Activated CD8-positive, alpha-beta T cell treated with anti-CD3 and anti-CD28 coated beads, Interleukin-2, amount 10 ng/mL, durations not matched to agents 7 days and 5 days (primary cell): ENCODE data around the gene TARBP1. TPM values are rescaled to one million over a fixed set of nuclear protein-coding genes. Genes with fewer than 3 reads are reported as not detected.
A peak's percentile ranks its signal among the peaks of the same experiment; 100 is the strongest.
"Not testable (repeated sequence)": the region's sequence is repeated elsewhere in the genome, so short reads cannot be mapped to it uniquely, and the experiment has no call there.

Experiments used
- ATAC-seq: fragments of 150-1000 bp; cut with Tn5 transposase; one replicate; pipeline ENCODE4 v1.10.0; 2021; ENCODE audit warnings: moderate library complexity
- CTCF ChIA-PET: fragments of 350-600 bp; sonication (Branson Sonifier 250); formaldehyde crosslinking; loops from one replicate; lab custom pipeline; 2021; ENCODE audit warnings: antibody characterized with exemption; lab: Charles Lee
- POLR2A ChIA-PET: fragments of 350-600 bp; sonication (Branson Sonifier 250); formaldehyde crosslinking; loops from one replicate; lab custom pipeline; 2021; ENCODE audit warnings: antibody characterized with exemption; lab: Charles Lee
- DNase-seq: peaks from one replicate; pipeline ENCODE4 v3.0.0-alpha.2; 2020
- H3K27ac Mint-ChIP-seq: one replicate; pipeline ENCODE4 v1.8.0; 2021; ENCODE audit warnings: mild to moderate bottlenecking, mixed read lengths
- H3K27me3 Mint-ChIP-seq: one replicate; pipeline ENCODE4 v1.8.0; 2021; ENCODE audit warnings: low read depth, mixed read lengths
- H3K36me3 Mint-ChIP-seq: one replicate; pipeline ENCODE4 v1.8.0; 2021; ENCODE audit warnings: low read depth, mixed read lengths
- H3K4me1 Mint-ChIP-seq: one replicate; pipeline ENCODE4 v1.8.0; 2021; ENCODE audit warnings: low read depth, mixed read lengths
- H3K4me3 Mint-ChIP-seq: one replicate; pipeline ENCODE4 v1.8.0; 2021; ENCODE audit warnings: mild to moderate bottlenecking, mixed read lengths
- H3K9me3 Mint-ChIP-seq: one replicate; pipeline ENCODE4 v1.8.0; 2022; ENCODE audit warnings: mixed read lengths; ENCODE audit not compliant: insufficient read depth
- total RNA-seq, 2 experiments: library from RNA; stranded (reverse); gene quantifications; one replicate each; pipeline ENCODE4 v1.2.3, GENCODE V29; 2021

TARBP1 gene
- total RNA-seq, 2 experiments from 2014 or later = 35.7 TPM

- DNase-seq = no peak
- Mint-ChIP-seq H3K27me3 (no peaks in the 10 kb centered on the region), H3K4me3 (peak overlapping the region; percentile 34), H3K4me1 (peaks cover 35% of the 10 kb centered on the region), H3K9me3 (no peaks in the 10 kb centered on the region), H3K36me3 (no peaks in the 10 kb centered on the region), H3K27ac (peak overlapping the region; percentile 73)
- ChIA-PET POLR2A (no interaction called here), CTCF (interaction anchor here (0.9 to 1.0 kb wide), 2 partner anchors 9 to 18 kb away, joined by 3 to 4 read pairs; no protein-coding TSS in a partner anchor)
- peak; percentile 59 for ATAC-seq
Observed at GRCh38 chr1:234517110-234517802, 38.3 kb upstream of the TARBP1 start.

GRCh38 chr1:234515821-234516241 is 36.9 kb upstream of the TARBP1 start:
- no peaks in the 10 kb centered on the region for H3K36me3 Mint-ChIP-seq
- H3K9me3 Mint-ChIP-seq = no peaks in the 10 kb centered on the region
- CTCF ChIA-PET = interaction anchor here (0.9 to 1.5 kb wide), 3 partner anchors 12 to 589 kb away, joined by 3 to 6 read pairs (median 4); no protein-coding TSS in a partner anchor
- POLR2A ChIA-PET = interaction anchor here (1.0 kb wide), 1 partner anchor 94 kb away, joined by 6 read pairs; the partner anchor contains the start of gene IRF2BP2
- H3K27me3 Mint-ChIP-seq = no peaks in the 10 kb centered on the region
- no peak for ATAC-seq
- DNase-seq = no peak
- H3K4me3 Mint-ChIP-seq = no peak overlapping the region
- H3K27ac Mint-ChIP-seq = no peak overlapping the region
- peaks cover 28% of the 10 kb centered on the region for H3K4me1 Mint-ChIP-seq

- ChIA-PET POLR2A (interaction anchor here (1.0 kb wide), 1 partner anchor 95 kb away, joined by 6 read pairs; the partner anchor contains the start of gene IRF2BP2), CTCF (interaction anchor here (0.9 to 1.5 kb wide), 3 partner anchors 11 to 589 kb away, joined by 3 to 6 read pairs (median 4); no protein-coding TSS in a partner anchor)
- H3K4me1 Mint-ChIP-seq = peaks cover 28% of the 10 kb centered on the region
- no peaks in the 10 kb centered on the region for H3K36me3 Mint-ChIP-seq
- H3K27ac Mint-ChIP-seq = no peak overlapping the region
- H3K9me3 Mint-ChIP-seq = no peaks in the 10 kb centered on the region
- no peak overlapping the region for H3K4me3 Mint-ChIP-seq
- ATAC-seq (no peak), DNase-seq (no peak)
- H3K27me3 Mint-ChIP-seq = no peaks in the 10 kb centered on the region
Observed at GRCh38 chr1:234515411-234515810, 36.4 kb upstream of the TARBP1 start.

- no peaks in the 10 kb centered on the region for H3K9me3 Mint-ChIP-seq
- DNase-seq (no peak), ATAC-seq (no peak)
- POLR2A ChIA-PET = no interaction called here
- no peaks in the 10 kb centered on the region for H3K27me3 Mint-ChIP-seq
- no peaks in the 10 kb centered on the region for H3K36me3 Mint-ChIP-seq
- peaks cover 15% of the 10 kb centered on the region for H3K4me1 Mint-ChIP-seq
- CTCF ChIA-PET = no interaction called here
- H3K4me3 Mint-ChIP-seq = no peak overlapping the region
- no peak overlapping the region for H3K27ac Mint-ChIP-seq
Observed at GRCh38 chr1:234512451-234512861, 33.5 kb upstream of the TARBP1 start.

GRCh38 chr1:234509457-234510328 is 30.7 kb upstream of the TARBP1 start:
- DNase-seq (no peak), ATAC-seq (no peak)
- Mint-ChIP-seq H3K27ac (no peak overlapping the region), H3K27me3 (no peaks in the 10 kb centered on the region), H3K9me3 (no peaks in the 10 kb centered on the region), H3K36me3 (no peaks in the 10 kb centered on the region), H3K4me1 (peaks cover 9% of the 10 kb centered on the region), H3K4me3 (no peak overlapping the region)
- ChIA-PET CTCF (interaction anchor here (1.0 to 1.9 kb wide), 5 partner anchors 10 to 584 kb away, joined by 3 to 9 read pairs (median 3); no protein-coding TSS in a partner anchor), POLR2A (interaction anchor here (0.6 kb wide), 1 partner anchor 849 kb away, joined by 3 read pairs; no protein-coding TSS in a partner anchor)

GRCh38 chr1:234507626-234508387 is 28.8 kb upstream of the TARBP1 start:
- peaks cover 17% of the 10 kb centered on the region for H3K4me1 Mint-ChIP-seq
- ATAC-seq (no peak), DNase-seq (no peak)
- H3K9me3 Mint-ChIP-seq = no peaks in the 10 kb centered on the region
- H3K27me3 Mint-ChIP-seq = no peaks in the 10 kb centered on the region
- ChIA-PET POLR2A (interaction anchor here (0.5 kb wide), 1 partner anchor 754 kb away, joined by 3 read pairs; no protein-coding TSS in a partner anchor), CTCF (interaction anchor here (1.3 to 1.9 kb wide), 3 partner anchors 9 to 21 kb away, joined by 4 to 7 read pairs (median 6); no protein-coding TSS in a partner anchor)
- H3K27ac Mint-ChIP-seq = no peak overlapping the region
- H3K4me3 Mint-ChIP-seq = no peak overlapping the region
- H3K36me3 Mint-ChIP-seq = no peaks in the 10 kb centered on the region

- DNase-seq (no peak), ATAC-seq (no peak)
- Mint-ChIP-seq H3K36me3 (peaks cover 1% of the 10 kb centered on the region), H3K4me1 (peaks cover 18% of the 10 kb centered on the region), H3K27me3 (no peaks in the 10 kb centered on the region), H3K27ac (no peak overlapping the region), H3K9me3 (no peaks in the 10 kb centered on the region), H3K4me3 (no peak overlapping the region)
- ChIA-PET CTCF (interaction anchor here (1.3 to 1.9 kb wide), 3 partner anchors 8 to 20 kb away, joined by 4 to 7 read pairs (median 6); no protein-coding TSS in a partner anchor), POLR2A (no interaction called here)
Observed at GRCh38 chr1:234507089-234507488, 28.1 kb upstream of the TARBP1 start.

GRCh38 chr1:234505769-234506102 is 26.8 kb upstream of the TARBP1 start:
- ATAC-seq (no peak), DNase-seq (no peak)
- Mint-ChIP-seq H3K27ac (no peak overlapping the region), H3K27me3 (no peaks in the 10 kb centered on the region), H3K9me3 (no peaks in the 10 kb centered on the region), H3K36me3 (peaks cover 2% of the 10 kb centered on the region), H3K4me3 (no peak overlapping the region), H3K4me1 (peaks cover 25% of the 10 kb centered on the region)
- POLR2A ChIA-PET = no interaction called here
- CTCF ChIA-PET = interaction anchor here (1.1 to 2.3 kb wide), 4 partner anchors 13 to 598 kb away, joined by 3 to 7 read pairs (median 3); no protein-coding TSS in a partner anchor

- peaks cover 30% of the 10 kb centered on the region for H3K4me1 Mint-ChIP-seq
- H3K27me3 Mint-ChIP-seq = no peaks in the 10 kb centered on the region
- CTCF ChIA-PET = interaction anchor here (1.1 to 2.3 kb wide), 4 partner anchors 13 to 598 kb away, joined by 3 to 7 read pairs (median 3); no protein-coding TSS in a partner anchor
- no peak overlapping the region for H3K27ac Mint-ChIP-seq
- POLR2A ChIA-PET = no interaction called here
- DNase-seq (no peak), ATAC-seq (no peak)
- H3K36me3 Mint-ChIP-seq = peaks cover 2% of the 10 kb centered on the region
- H3K4me3 Mint-ChIP-seq = no peak overlapping the region
- H3K9me3 Mint-ChIP-seq = no peaks in the 10 kb centered on the region
Observed at GRCh38 chr1:234504969-234505768, 26.2 kb upstream of the TARBP1 start.

- POLR2A ChIA-PET, ATAC-seq, H3K36me3 Mint-ChIP-seq, H3K9me3 Mint-ChIP-seq, H3K27ac Mint-ChIP-seq, DNase-seq, H3K27me3 Mint-ChIP-seq, H3K4me3 Mint-ChIP-seq: not testable (repeated sequence)
- H3K4me1 Mint-ChIP-seq = peaks cover 39% of the 10 kb centered on the region
- CTCF ChIA-PET = interaction anchor here (1.0 to 2.3 kb wide), 5 partner anchors 11 to 579 kb away, joined by 3 to 7 read pairs (median 4); no protein-coding TSS in a partner anchor
Observed at GRCh38 chr1:234504251-234504650, 25.3 kb upstream of the TARBP1 start.
